Spleen (tissue), 7 donors: ENCODE measurements around the gene KDM5B.

Experiments
- CTCF ChIP-seq, 11 experiments: fragments of 200-600 bp in 7 of 11; fragments of 450-650 bp in 4 of 11; sonication (generic) in 4 of 11; IDR thresholded peaks in 8 of 11; conservative IDR thresholded peaks in 3 of 11; 1 replicate in 7 of 11; 2 replicates in 4 of 11; pipeline versions ENCODE4 v1.4.0 to v1.8.0; 2016 to 2021; ENCODE audit warnings: antibody characterized with exemption in 11 of 11, inconsistent platforms in 4 of 11, mild to moderate bottlenecking in 1 of 11
- POLR2AphosphoS5 ChIP-seq, 3 donors: sonication (generic); formaldehyde crosslinking; IDR thresholded peaks; one replicate each; pipeline ENCODE4 v1.5.1; 2017; ENCODE audit warnings: antibody characterized with exemption in 3 of 3
- donor health status: DM: no; HTN: no; CAD: no; lungs with moderate emphysema.
- donor health status: DM: no; HTN: no; CAD: no.
- donor health status: DM: no; HTN: no; CAD: no.

GRCh38 chr1:202835548-202836072 is 27.4 kb upstream of the KDM5B start:
- TF ChIP-seq POLR2AphosphoS5 (IDR thresholded peaks at IDR 0.05) (no peak), CTCF (IDR thresholded peaks at IDR 0.05 in 8 of 11, conservative IDR thresholded peaks at IDR 0.05 in 3 of 11) (no peak)
